Ishikawa (cell line): Measurements from ENCODE around the gene CISTR.

Source experiments
- CEBPB ChIP-seq: IDR thresholded peaks from 2 replicates; pipeline ENCODE4 v1.6.1; 2012
- CREB1 ChIP-seq: IDR thresholded peaks from 2 replicates; pipeline ENCODE4 v1.6.1; 2012; ENCODE audit warnings: low read depth
- EGR1 ChIP-seq: IDR thresholded peaks from 2 replicates; pipeline ENCODE4 v1.6.1; 2012
- EP300 ChIP-seq: IDR thresholded peaks from 2 replicates; pipeline ENCODE4 v1.6.1; 2012; ENCODE audit warnings: borderline replicate concordance
- FOXM1 ChIP-seq: IDR thresholded peaks from 2 replicates; pipeline ENCODE4 v1.6.1; 2012; ENCODE audit warnings: low read depth, borderline replicate concordance
- NFIC ChIP-seq: IDR thresholded peaks from 2 replicates; pipeline ENCODE4 v1.6.1; 2012
- RAD21 ChIP-seq: IDR thresholded peaks from 2 replicates; pipeline ENCODE4 v1.6.1; 2012; ENCODE audit warnings: low read depth
- TAF1 ChIP-seq: IDR thresholded peaks from 2 replicates; pipeline ENCODE4 v1.6.1; 2012; ENCODE audit warnings: low read depth, mild to moderate bottlenecking
- TCF12 ChIP-seq: IDR thresholded peaks from 2 replicates; pipeline ENCODE4 v1.6.1; 2012; ENCODE audit warnings: low read depth
- TEAD4 ChIP-seq: IDR thresholded peaks from 2 replicates; pipeline ENCODE4 v1.6.1; 2012
- YY1 ChIP-seq: IDR thresholded peaks from 2 replicates; pipeline ENCODE4 v1.6.1; 2012; ENCODE audit warnings: low read depth
- ZBTB7A ChIP-seq: IDR thresholded peaks from 2 replicates; pipeline ENCODE4 v1.6.1; 2012; ENCODE audit warnings: low read depth
- TF ChIP-seq, protein P1 (sequence below): IDR thresholded peaks from 2 replicates; pipeline ENCODE4 v1.6.1; 2012
- TF ChIP-seq, protein P2 (sequence below): IDR thresholded peaks from 2 replicates; pipeline ENCODE4 v1.6.1; 2012
- TF ChIP-seq, protein P3 (sequence below): IDR thresholded peaks from 2 replicates; pipeline ENCODE4 v1.6.1; 2012; ENCODE audit warnings: low read depth, mild to moderate bottlenecking

Gene CISTR

DNA sequence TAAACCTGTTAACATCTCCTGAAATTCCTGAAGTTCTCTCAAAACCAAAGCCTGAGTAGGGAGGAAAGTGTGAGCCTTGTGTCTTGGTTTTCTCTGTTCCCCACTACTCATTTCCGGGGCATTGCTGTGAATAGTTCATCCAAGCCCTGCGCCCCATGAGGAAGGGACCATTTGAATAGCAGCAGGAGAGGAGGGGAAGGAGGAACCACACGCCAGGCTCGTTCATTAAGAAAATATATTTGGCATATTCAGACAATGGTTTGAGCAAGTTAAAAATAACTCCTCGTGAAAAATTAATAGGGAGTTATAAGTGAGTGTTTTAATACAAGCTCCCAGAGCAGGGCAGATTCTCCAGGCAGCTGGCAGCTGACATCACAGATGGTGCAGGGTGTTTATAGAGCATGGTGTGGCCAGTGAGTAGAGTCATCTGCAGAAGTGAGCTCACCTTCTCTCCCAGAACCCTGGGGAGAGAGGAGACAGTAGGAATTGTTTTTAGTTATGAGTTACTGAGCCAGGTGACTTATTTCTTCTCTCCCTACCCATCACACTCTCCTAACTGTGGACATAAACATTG lies 29.5 kb upstream of the CISTR start:
- TF ChIP-seq NFIC (no peak), EP300 (no peak)
- TF ChIP-seq, protein P1, sequence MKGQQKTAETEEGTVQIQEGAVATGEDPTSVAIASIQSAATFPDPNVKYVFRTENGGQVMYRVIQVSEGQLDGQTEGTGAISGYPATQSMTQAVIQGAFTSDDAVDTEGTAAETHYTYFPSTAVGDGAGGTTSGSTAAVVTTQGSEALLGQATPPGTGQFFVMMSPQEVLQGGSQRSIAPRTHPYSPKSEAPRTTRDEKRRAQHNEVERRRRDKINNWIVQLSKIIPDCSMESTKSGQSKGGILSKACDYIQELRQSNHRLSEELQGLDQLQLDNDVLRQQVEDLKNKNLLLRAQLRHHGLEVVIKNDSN: no peak

DNA sequence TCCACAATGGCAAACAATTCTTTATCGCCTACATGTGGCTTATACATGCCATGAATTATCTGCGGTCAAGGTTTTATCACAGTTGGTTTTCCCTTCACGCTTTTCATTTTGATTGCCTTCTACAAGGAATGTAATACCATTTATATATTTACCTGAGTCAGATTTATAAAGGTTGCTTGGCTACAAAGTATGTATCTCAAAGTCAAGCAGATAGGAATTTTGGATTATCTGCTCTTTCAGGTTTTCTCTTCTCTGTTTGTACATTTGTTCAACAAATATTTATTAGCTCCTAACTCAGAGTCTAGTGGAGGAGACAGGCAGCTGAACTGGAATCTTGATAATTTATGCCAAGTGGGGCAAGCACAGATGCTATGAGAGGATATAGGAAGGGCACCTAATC lies 28.5 kb upstream of the CISTR start:
- TF ChIP-seq, protein P1: no peak
- TF ChIP-seq ZBTB7A (no peak), YY1 (no peak), EGR1 (no peak), RAD21 (no peak), TEAD4 (no peak), TAF1 (no peak), TCF12 (no peak), CREB1 (no peak), CEBPB (no peak), FOXM1 (no peak), EP300 (no peak), NFIC (no peak)
- TF ChIP-seq, protein P2, sequence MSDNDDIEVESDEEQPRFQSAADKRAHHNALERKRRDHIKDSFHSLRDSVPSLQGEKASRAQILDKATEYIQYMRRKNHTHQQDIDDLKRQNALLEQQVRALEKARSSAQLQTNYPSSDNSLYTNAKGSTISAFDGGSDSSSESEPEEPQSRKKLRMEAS: no peak
- TF ChIP-seq, protein P3, sequence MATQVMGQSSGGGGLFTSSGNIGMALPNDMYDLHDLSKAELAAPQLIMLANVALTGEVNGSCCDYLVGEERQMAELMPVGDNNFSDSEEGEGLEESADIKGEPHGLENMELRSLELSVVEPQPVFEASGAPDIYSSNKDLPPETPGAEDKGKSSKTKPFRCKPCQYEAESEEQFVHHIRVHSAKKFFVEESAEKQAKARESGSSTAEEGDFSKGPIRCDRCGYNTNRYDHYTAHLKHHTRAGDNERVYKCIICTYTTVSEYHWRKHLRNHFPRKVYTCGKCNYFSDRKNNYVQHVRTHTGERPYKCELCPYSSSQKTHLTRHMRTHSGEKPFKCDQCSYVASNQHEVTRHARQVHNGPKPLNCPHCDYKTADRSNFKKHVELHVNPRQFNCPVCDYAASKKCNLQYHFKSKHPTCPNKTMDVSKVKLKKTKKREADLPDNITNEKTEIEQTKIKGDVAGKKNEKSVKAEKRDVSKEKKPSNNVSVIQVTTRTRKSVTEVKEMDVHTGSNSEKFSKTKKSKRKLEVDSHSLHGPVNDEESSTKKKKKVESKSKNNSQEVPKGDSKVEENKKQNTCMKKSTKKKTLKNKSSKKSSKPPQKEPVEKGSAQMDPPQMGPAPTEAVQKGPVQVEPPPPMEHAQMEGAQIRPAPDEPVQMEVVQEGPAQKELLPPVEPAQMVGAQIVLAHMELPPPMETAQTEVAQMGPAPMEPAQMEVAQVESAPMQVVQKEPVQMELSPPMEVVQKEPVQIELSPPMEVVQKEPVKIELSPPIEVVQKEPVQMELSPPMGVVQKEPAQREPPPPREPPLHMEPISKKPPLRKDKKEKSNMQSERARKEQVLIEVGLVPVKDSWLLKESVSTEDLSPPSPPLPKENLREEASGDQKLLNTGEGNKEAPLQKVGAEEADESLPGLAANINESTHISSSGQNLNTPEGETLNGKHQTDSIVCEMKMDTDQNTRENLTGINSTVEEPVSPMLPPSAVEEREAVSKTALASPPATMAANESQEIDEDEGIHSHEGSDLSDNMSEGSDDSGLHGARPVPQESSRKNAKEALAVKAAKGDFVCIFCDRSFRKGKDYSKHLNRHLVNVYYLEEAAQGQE: no peak

DNA sequence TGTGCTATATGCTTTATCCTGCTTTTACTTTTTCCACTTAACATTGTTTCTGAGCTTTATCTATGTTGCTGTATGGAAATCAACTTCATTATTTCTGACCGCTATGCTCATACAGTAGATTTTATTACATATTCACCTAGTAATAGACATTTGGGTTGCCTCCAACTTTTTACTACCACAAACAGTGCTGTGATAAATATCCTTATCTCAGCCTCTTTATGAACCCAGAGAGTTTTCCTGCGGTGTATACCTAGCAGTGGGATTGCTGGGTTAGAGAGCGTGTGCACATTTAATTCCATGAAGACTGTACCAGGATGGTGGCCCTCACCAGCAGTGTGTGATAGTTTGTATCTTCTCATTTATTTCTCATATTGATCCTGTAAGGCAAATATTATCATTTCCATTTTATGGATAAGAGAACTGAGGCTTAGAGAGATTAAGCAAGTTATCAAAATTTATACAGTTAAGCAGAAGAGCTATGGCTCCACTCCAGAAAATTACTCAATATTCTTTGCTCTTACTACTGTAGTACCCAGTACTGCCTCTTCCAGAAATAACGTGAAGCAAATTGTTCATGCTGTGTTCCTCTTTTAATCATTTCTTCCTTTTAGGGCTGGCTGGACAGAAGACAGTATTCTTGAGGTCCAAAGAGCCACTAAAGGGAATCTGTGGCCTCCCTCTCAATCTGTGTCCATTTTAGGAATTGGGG lies 26.3 kb upstream of the CISTR start:
- TF ChIP-seq, protein P1: no peak
- TF ChIP-seq NFIC (no peak), EGR1 (no peak), FOXM1 (no peak), YY1 (no peak)

DNA sequence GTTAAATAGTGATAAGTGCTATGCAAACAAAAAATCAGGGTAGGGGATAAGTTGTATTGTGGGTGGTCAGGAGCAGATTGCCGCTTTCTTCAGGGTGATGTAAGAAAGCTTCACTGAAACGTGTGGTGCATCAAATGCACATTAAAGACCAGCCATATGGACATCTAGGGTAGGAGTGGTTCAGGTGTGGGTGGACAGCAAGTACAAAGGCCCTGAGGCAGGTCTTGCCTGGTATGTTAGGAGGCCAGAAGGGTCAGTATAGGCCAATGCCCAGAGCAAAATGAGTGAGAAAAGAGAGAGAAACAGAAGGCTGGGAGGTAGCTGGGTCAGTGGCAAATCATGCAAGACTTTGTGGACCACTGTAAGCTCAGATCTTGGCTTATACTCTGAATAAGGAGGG lies 25.6 kb upstream of the CISTR start:
- TF ChIP-seq TEAD4 (no peak), RAD21 (no peak), CREB1 (no peak), NFIC (no peak), EGR1 (no peak), YY1 (no peak), TAF1 (no peak), FOXM1 (no peak), CEBPB (no peak), TCF12 (no peak), ZBTB7A (no peak), EP300 (no peak)
- TF ChIP-seq, protein P2: no peak
- TF ChIP-seq, protein P3: no peak
- TF ChIP-seq, protein P1: no peak

DNA sequence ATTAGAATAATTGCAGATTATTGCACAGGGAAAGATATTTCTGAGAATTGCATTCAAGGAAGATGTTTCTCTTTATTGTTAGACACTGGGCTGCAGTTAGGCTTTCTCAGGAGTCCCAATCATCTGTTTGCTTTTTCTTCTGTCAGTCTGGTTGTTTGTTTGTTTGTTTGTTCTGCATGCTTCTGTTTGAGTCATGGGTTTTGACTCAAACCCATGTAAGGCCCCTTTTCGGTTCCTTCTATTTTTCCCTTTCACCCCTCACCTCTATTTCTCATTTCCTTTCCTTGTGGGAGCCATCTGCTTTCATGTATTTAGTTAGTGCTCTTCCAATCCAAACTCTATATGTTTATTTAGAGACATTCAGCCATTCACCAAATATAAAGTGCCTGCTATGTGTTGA lies 25.1 kb upstream of the CISTR start:
- no peak for TF ChIP-seq CEBPB
